Activated naive CD8-positive, alpha-beta T cell (primary cell): ENCODE results near the gene GPRIN2.
"Not testable (repeated sequence)": the region's sequence is repeated elsewhere in the genome, so short reads cannot be mapped to it uniquely, and the experiment has no call there.

Source experiments
- H3K27ac Mint-ChIP-seq: one replicate; pipeline ENCODE4 v1.8.0; 2021; ENCODE audit warnings: mixed read lengths
- H3K27me3 Mint-ChIP-seq: one replicate; pipeline ENCODE4 v1.8.0; 2021; ENCODE audit warnings: mixed read lengths
- H3K36me3 Mint-ChIP-seq: one replicate; pipeline ENCODE4 v1.8.0; 2021; ENCODE audit warnings: mixed read lengths
- H3K4me1 Mint-ChIP-seq: one replicate; pipeline ENCODE4 v1.8.0; 2021; ENCODE audit warnings: low read depth, mixed read lengths
- H3K4me3 Mint-ChIP-seq: one replicate; pipeline ENCODE4 v1.8.0; 2021; ENCODE audit warnings: mild to moderate bottlenecking, mixed read lengths
- H3K9me3 Mint-ChIP-seq: one replicate; pipeline ENCODE4 v1.8.0; 2021; ENCODE audit warnings: low read depth, mixed read lengths

GPRIN2 gene

GRCh38 chr10:46524472-46525176, 31.8 kb downstream of the GPRIN2 start:
- H3K4me3 Mint-ChIP-seq, result no peak overlapping the region
- H3K36me3 Mint-ChIP-seq, result no peaks in the 10 kb centered on the region
- H3K4me1 Mint-ChIP-seq, result no peaks in the 10 kb centered on the region
- H3K9me3 Mint-ChIP-seq, result no peaks in the 10 kb centered on the region
- H3K27me3 Mint-ChIP-seq, result no peaks in the 10 kb centered on the region
- no peak overlapping the region for H3K27ac Mint-ChIP-seq

DNA sequence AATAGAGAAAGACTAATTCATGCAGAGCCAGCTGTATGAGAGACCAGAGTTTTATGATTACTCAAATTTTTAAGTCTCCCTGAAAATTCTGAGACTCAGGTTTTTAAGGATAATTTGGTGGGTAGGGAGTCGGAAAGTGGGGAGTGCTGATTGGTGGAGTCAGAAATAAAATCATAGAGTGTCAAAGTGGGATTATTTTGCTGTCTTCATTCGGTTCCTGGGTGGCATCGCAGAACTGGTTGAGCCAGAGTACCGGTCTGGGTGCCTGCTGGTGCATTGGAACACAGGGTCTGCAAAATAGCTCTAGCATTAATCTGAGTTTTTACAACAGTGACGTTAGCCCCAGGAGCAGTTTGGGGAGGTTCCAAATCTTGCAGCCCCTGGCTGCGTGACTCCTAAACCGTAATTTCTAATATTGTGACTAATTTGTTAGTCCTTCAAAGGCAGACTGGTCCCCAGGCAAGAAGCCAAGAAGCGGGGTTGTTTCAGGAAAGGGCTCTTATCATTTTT, 32.4 kb downstream of the GPRIN2 start:
- Mint-ChIP-seq H3K9me3 (no peaks in the 10 kb centered on the region), H3K27me3 (no peaks in the 10 kb centered on the region), H3K4me3 (no peak overlapping the region), H3K4me1 (no peaks in the 10 kb centered on the region), H3K27ac (no peak overlapping the region), H3K36me3 (no peaks in the 10 kb centered on the region)

GRCh38 chr10:46523119-46523961, 33.1 kb downstream of the GPRIN2 start:
- no peaks in the 10 kb centered on the region for H3K4me1 Mint-ChIP-seq
- no peaks in the 10 kb centered on the region for H3K9me3 Mint-ChIP-seq

DNA sequence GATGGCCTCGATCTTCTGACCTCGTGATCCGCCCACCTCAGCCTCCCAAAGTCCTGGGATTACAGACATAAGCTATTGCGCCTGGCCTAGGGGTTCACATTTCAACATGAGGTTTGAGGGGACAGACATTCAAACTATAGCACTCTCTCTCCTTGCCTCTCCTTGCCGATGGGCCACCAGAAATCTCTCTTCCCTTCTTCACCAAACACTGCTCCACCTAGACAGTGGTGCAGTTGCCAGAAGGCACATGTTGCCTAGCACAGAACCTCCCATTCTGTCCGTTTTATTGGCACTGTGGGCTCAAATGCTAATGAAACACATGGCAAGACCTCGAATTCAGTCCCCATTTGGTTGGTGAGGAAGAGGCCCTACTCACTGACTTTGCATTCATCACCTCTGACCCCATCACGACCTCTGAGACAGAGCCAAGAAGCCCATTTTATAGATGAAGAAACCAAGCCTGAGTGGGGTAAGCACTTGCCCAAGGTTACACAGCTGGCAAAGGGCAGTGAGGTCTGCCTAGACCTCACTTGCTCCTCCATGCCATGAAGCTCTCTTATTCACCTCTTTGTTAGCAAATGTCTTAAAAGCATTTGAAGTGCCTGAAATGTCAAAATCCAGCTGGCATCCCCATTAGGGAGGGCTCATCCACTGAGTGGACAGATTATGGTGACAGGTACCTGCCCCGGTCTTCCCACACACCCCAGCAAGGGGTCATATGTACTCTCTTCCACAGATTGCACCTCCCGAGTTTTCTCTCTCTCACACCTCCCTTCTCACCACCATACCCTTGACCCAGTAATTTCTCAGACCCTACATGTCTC, 34.0 kb downstream of the GPRIN2 start:
- H3K27me3 Mint-ChIP-seq, result no peaks in the 10 kb centered on the region
- H3K9me3 Mint-ChIP-seq, result no peaks in the 10 kb centered on the region
- H3K36me3 Mint-ChIP-seq, result no peaks in the 10 kb centered on the region
- H3K4me3 Mint-ChIP-seq, result no peak overlapping the region
- no peaks in the 10 kb centered on the region for H3K4me1 Mint-ChIP-seq
- no peak overlapping the region for H3K27ac Mint-ChIP-seq

More at GRCh38 chr10:46523119-46523961, 33.1 kb downstream of the GPRIN2 start:
- Mint-ChIP-seq H3K27ac (no peak overlapping the region), H3K4me3 (no peak overlapping the region), H3K36me3 (no peaks in the 10 kb centered on the region), H3K27me3 (no peaks in the 10 kb centered on the region)

DNA sequence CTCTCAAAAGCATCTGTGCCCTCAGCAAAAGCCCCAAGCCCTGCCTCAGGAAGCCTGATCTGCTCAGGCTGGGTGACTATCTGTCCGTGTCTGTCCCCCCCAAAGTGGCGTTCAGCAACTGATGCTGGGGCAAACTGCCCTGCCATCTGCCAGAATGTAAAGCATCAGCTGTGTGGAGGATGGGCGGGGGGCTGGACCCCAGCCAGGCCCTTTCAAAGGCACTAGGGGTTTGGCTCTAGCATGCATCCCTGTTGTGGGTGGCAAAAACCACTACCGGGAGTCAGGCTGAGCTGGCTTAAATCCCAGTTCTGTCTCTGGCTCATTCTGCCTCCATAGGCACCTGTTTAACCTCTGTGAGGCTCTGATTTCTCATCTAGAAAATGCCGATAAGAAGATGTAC, 35.5 kb downstream of the GPRIN2 start:
- Mint-ChIP-seq H3K4me3 (no peak overlapping the region), H3K9me3 (no peaks in the 10 kb centered on the region), H3K27me3 (peaks cover 3% of the 10 kb centered on the region), H3K27ac (no peak overlapping the region), H3K36me3 (no peaks in the 10 kb centered on the region), H3K4me1 (no peaks in the 10 kb centered on the region)

DNA sequence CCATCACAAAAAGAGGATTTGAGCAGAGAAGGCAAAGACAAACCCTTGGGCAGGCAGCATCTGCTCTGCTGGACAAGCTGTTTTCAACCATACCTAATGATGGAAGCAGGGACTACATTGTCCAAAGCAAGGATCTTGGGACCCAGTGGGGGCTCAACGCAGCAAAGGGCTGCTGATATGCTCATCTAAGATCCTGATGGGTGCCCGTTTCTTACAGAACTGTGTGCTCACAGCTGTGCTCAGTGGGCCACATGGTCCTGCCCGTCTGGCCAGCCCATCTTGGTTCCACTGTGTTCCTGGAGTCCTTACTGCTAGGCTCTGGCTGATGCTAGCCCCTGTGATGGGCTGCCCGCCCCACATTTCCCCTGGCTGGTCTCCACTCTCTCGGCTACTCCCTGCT, 36.1 kb downstream of the GPRIN2 start:
- H3K27me3 Mint-ChIP-seq, result peaks cover 3% of the 10 kb centered on the region
- H3K4me1 Mint-ChIP-seq, result no peaks in the 10 kb centered on the region
- H3K27ac Mint-ChIP-seq, result no peak overlapping the region
- no peaks in the 10 kb centered on the region for H3K9me3 Mint-ChIP-seq
- no peaks in the 10 kb centered on the region for H3K36me3 Mint-ChIP-seq
- no peak overlapping the region for H3K4me3 Mint-ChIP-seq

- Mint-ChIP-seq H3K4me1 (no peaks in the 10 kb centered on the region), H3K27me3 (peaks cover 3% of the 10 kb centered on the region), H3K27ac (no peak overlapping the region), H3K9me3 (no peaks in the 10 kb centered on the region), H3K4me3 (no peak overlapping the region), H3K36me3 (no peaks in the 10 kb centered on the region)
Measured at GRCh38 chr10:46518028-46518725, 38.3 kb downstream of the GPRIN2 start.

- Mint-ChIP-seq H3K36me3 (no peaks in the 10 kb centered on the region), H3K27me3 (peaks cover 3% of the 10 kb centered on the region), H3K4me1 (no peaks in the 10 kb centered on the region), H3K9me3 (no peaks in the 10 kb centered on the region), H3K4me3 (no peak overlapping the region), H3K27ac (no peak overlapping the region)
Measured at GRCh38 chr10:46517541-46517940, 38.9 kb downstream of the GPRIN2 start.

DNA sequence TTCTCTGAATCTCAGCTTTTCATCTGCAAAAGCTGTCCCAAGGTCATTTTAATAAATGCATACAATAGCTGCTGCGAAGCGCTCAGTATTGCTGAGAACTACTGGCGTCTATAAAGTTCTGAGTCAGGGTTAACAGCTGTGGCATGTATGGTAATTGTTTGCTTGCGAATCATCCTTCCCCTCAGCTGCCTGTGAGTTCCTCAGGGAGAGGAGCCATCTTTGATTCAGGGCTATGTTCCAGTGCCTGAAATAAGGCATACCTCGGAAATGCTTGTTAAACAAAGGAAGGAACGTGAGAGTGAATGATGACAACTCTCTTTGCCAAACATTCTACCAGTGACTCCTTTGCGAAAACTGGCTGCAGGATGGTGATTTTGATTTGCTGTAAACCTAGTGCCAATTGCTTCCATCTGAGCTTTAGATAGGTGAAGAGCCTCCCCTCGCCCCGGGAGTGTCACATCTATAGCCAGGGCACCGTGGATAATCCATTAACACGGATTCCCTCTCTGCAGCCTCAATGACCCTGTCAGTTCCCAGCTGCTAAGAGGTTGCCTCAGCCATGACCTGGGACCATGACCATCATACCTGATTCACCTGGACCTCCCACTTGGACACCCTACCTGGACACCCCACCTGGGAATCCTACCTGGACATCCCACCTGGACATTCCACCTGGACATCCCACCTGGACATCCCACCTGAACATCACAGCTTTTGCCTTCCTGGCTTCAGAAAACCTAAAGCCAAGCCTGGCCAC, 39.6 kb downstream of the GPRIN2 start:
- Mint-ChIP-seq H3K27me3 (peaks cover 3% of the 10 kb centered on the region), H3K9me3 (no peaks in the 10 kb centered on the region), H3K4me3 (no peak overlapping the region), H3K4me1 (no peaks in the 10 kb centered on the region), H3K36me3 (no peaks in the 10 kb centered on the region), H3K27ac (no peak overlapping the region)

DNA sequence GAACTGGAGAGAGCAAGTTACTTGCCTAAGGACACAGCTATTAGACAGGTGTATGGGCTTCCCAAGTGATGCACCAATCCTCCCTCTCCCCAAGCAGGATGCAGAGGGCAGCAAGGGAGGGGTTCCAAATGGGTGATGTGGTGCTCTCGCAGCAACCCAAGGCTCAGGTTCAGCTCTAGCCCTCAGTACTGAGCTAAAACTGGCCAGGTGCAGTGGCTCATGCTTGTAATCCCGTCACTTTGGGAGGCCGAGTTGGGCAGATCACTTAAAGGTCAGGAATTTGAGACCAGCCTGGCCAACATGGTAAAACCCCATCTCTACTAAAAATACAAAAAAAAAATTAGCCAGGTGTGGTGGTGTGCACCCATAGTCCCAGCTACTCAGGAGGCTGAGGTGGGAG, 40.7 kb downstream of the GPRIN2 start:
- no peak overlapping the region for H3K27ac Mint-ChIP-seq
- no peaks in the 10 kb centered on the region for H3K36me3 Mint-ChIP-seq
- no peak overlapping the region for H3K4me3 Mint-ChIP-seq
- H3K4me1 Mint-ChIP-seq, result no peaks in the 10 kb centered on the region
- H3K27me3 Mint-ChIP-seq, result peaks cover 3% of the 10 kb centered on the region
- no peaks in the 10 kb centered on the region for H3K9me3 Mint-ChIP-seq

DNA sequence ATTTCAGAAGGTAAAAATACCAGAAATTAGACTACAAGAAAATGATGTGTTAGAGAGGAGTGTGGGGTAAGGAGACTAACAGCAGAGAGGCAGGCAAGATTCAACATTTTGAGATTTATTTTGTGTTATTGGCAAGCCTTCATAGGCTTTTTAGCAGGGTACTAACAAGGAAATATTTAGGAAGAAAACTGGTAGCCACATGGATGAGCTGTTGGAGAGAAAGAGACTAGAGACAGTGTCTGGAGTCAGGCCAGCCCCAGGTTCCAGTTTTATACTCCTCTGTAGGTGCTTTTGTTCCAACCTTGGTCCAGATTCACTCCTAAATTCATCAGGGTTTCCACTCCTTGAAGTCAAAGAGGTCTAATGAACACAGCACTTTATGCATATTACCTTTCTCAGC, 41.1 kb downstream of the GPRIN2 start:
- Mint-ChIP-seq H3K4me1 (no peaks in the 10 kb centered on the region), H3K9me3 (no peaks in the 10 kb centered on the region), H3K4me3 (no peak overlapping the region)

GRCh38 chr10:46514899-46515298, 41.6 kb downstream of the GPRIN2 start:
- H3K4me3 Mint-ChIP-seq, result no peak overlapping the region
- H3K4me1 Mint-ChIP-seq, result no peaks in the 10 kb centered on the region
- H3K27ac Mint-ChIP-seq, result no peak overlapping the region
- no peaks in the 10 kb centered on the region for H3K9me3 Mint-ChIP-seq
- peaks cover 3% of the 10 kb centered on the region for H3K27me3 Mint-ChIP-seq
- H3K36me3 Mint-ChIP-seq, result no peaks in the 10 kb centered on the region

More for the DNA sequence above, 41.1 kb downstream of the GPRIN2 start:
- H3K36me3 Mint-ChIP-seq, result no peaks in the 10 kb centered on the region
- no peak overlapping the region for H3K27ac Mint-ChIP-seq
- peaks cover 3% of the 10 kb centered on the region for H3K27me3 Mint-ChIP-seq

DNA sequence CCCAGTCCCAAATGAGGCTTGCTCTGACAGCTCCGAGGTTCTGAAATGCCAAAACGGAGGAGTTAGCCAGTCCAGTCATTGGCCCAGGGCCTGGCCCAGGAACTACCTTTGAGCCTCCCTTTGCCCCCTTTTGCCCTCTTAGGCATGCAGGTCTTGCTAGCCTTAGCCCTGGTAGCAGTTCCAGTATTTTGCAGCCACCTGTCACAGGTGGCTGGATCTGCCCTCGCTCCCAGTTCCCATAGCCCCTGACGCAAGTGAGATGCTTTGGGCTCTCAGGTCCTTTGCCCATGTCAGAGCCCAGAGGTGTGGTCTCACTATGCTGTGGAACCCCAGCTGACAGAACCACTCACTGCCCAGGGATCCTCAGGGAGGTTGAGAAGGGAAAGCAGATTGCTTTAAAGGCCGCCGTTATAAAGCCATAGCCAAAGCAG, 42.0 kb downstream of the GPRIN2 start:
- H3K9me3 Mint-ChIP-seq, result no peaks in the 10 kb centered on the region
- H3K27me3 Mint-ChIP-seq, result peaks cover 3% of the 10 kb centered on the region
- H3K36me3 Mint-ChIP-seq, result no peaks in the 10 kb centered on the region
- H3K4me1 Mint-ChIP-seq, result no peaks in the 10 kb centered on the region
- H3K4me3 Mint-ChIP-seq, result no peak overlapping the region
- no peak overlapping the region for H3K27ac Mint-ChIP-seq

GRCh38 chr10:46513333-46513732, 43.1 kb downstream of the GPRIN2 start:
- not testable (repeated sequence) for H3K27me3 Mint-ChIP-seq, H3K36me3 Mint-ChIP-seq, H3K4me1 Mint-ChIP-seq, H3K4me3 Mint-ChIP-seq, H3K27ac Mint-ChIP-seq, H3K9me3 Mint-ChIP-seq
